HCT116 (cell line): ENCODE results near the gene ST6GALNAC2. TPM values are rescaled to one million over a fixed set of nuclear protein-coding genes. Genes with fewer than 3 reads are reported as not detected.
"Not testable (repeated sequence)": the region's sequence is repeated elsewhere in the genome, so short reads cannot be mapped to it uniquely, and the experiment has no call there.

Source experiments
- ATAC-seq: fragments of 200-7000 bp; cut with Tn5 transposase; 2 replicates; pipeline ENCODE4 v1.9.1; 2020; ENCODE audit warnings: mild to moderate bottlenecking, moderate library complexity
- BruUV-seq: library from RNA; stranded (reverse); fragments of 400-500 nt; replicated peaks from 2 replicates; lab custom pipeline; 2021; lab: Mats Ljungman, UMichigan
- CTCF ChIA-PET: fragments of 300-600 bp; sonication (Branson Sonifier 250); formaldehyde crosslinking; loops from one replicate; lab custom pipeline; 2021; ENCODE audit warnings: antibody characterized with exemption; lab: Charles Lee
- POLR2A ChIA-PET: fragments of 300-600, 350-600 bp; sonication (Branson Sonifier 250); formaldehyde crosslinking; loops from one replicate; lab custom pipeline; 2021; ENCODE audit warnings: antibody characterized with exemption; lab: Charles Lee
- RAD21 ChIA-PET, 2 experiments: fragments of 300-600 bp; sonication (Branson Sonifier 250); formaldehyde crosslinking; loops; one replicate each; lab custom pipeline; 2023; ENCODE audit warnings: low total read pairs in 2 of 2; ENCODE audit not compliant: uncharacterized antibody in 2 of 2, unreplicated experiment in 2 of 2, low non-redundant PET in 1 of 2; lab: Charles Lee
- DNase-seq: peaks from one replicate; pipeline ENCODE4 v3.0.0-alpha.2; 2010; ENCODE audit warnings: low read depth, low spot score
- H2AFZ ChIP-seq: fragments of 200-600 bp; shearing (Covaris generic), sonication (generic); 2 replicates; pipeline ENCODE4 v1.6.1; 2017; ENCODE audit warnings: low read depth, mixed run types, mixed read lengths, antibody characterized with exemption, low read length; ENCODE audit not compliant: poor library complexity, severe bottlenecking
- H3K27ac ChIP-seq: 2 replicates; pipeline ENCODE4 v1.5.1; 2012; ENCODE audit warnings: low read depth, low read length
- H3K27me3 ChIP-seq: fragments of 200-600 bp; sonication (generic); 2 replicates; pipeline ENCODE4 v1.6.1; 2016; ENCODE audit warnings: mixed run types, low read length, mixed read lengths; ENCODE audit not compliant: insufficient read depth
- H3K36me3 ChIP-seq, 2 experiments: fragments of 200-500 bp in 1 of 2; fragments of 200-600 bp in 1 of 2; sonication (Bioruptor generic) in 1 of 2; sonication (generic) in 1 of 2; 2 replicates each; pipeline versions ENCODE4 v1.5.1 to v1.6.1; 2014 to 2016; ENCODE audit warnings: low read length in 2 of 2, inconsistent platforms in 1 of 2, mixed read lengths in 1 of 2, mixed run types in 1 of 2; ENCODE audit not compliant: insufficient read depth in 2 of 2, control insufficient read depth in 1 of 2
- H3K4me1 ChIP-seq, 2 experiments: fragments of 200-600 bp in 1 of 2; sonication (generic) in 1 of 2; 2 replicates each; pipeline versions ENCODE4 v1.5.1 to v1.6.1; 2012 to 2017; ENCODE audit warnings: low read length in 2 of 2, inconsistent platforms in 1 of 2, mild to moderate bottlenecking in 1 of 2, mixed read lengths in 1 of 2, mixed run types in 1 of 2, moderate library complexity in 1 of 2; ENCODE audit not compliant: insufficient read depth in 2 of 2, control insufficient read depth in 1 of 2
- H3K4me2 ChIP-seq: fragments of 200-600 bp; sonication (generic); 2 replicates; pipeline ENCODE4 v1.6.1; 2017; ENCODE audit warnings: mixed run types, low read length, mixed read lengths
- H3K4me3 ChIP-seq, 2 experiments: fragments of 200-600 bp in 1 of 2; sonication (generic) in 1 of 2; replicated peaks in 1 of 2; 2 replicates each; pipeline ENCODE4 v1.5.1; 2011 to 2016; ENCODE audit warnings: low read length in 2 of 2, control low read depth in 1 of 2, low read depth in 1 of 2, mild to moderate bottlenecking in 1 of 2, mixed read lengths in 1 of 2, mixed run types in 1 of 2
- H3K79me2 ChIP-seq: fragments of 200-600 bp; sonication (generic); 2 replicates; pipeline ENCODE4 v1.6.1; 2017; ENCODE audit warnings: mild to moderate bottlenecking, mixed run types, low read length, moderate library complexity, mixed read lengths; ENCODE audit not compliant: insufficient read depth
- H3K9ac ChIP-seq: fragments of 200-600 bp; sonication (generic); 2 replicates; pipeline ENCODE4 v1.6.1; 2016; ENCODE audit warnings: low read length, mixed read lengths
- H3K9me2 ChIP-seq: fragments of 200-600 bp; sonication (generic), shearing (Covaris generic); 2 replicates; pipeline ENCODE4 v1.6.1; 2017; ENCODE audit warnings: mixed run types, mild to moderate bottlenecking, moderate library complexity; ENCODE audit not compliant: insufficient read depth
- H3K9me3 ChIP-seq, 2 experiments: fragments of 200-500 bp in 1 of 2; fragments of 200-600 bp in 1 of 2; sonication (Bioruptor generic) in 1 of 2; sonication (generic) in 1 of 2; 2 replicates each; pipeline ENCODE4 v1.6.1; 2014 to 2017; ENCODE audit warnings: low read length in 2 of 2, mixed read lengths in 2 of 2, inconsistent platforms in 1 of 2, low read depth in 1 of 2, mild to moderate bottlenecking in 1 of 2, mixed run types in 1 of 2, moderate library complexity in 1 of 2; ENCODE audit not compliant: control insufficient read depth in 1 of 2, insufficient read depth in 1 of 2
- H4K20me1 ChIP-seq: fragments of 200-600 bp; sonication (generic), shearing (Covaris generic); 2 replicates; pipeline ENCODE4 v1.6.1; 2017; ENCODE audit warnings: mixed run types, mild to moderate bottlenecking, moderate library complexity; ENCODE audit not compliant: insufficient read depth
- FOSL1 ChIP-seq: IDR thresholded peaks from 2 replicates; pipeline ENCODE4 v1.6.1; 2012; ENCODE audit warnings: low read depth
- JUND ChIP-seq: IDR thresholded peaks from 2 replicates; pipeline ENCODE4 v1.6.1; 2012
- REST ChIP-seq: IDR thresholded peaks from 2 replicates; pipeline ENCODE4 v1.6.1; 2012; ENCODE audit warnings: low read depth
- SIN3A ChIP-seq: IDR thresholded peaks from 2 replicates; pipeline ENCODE4 v1.6.1; 2012; ENCODE audit warnings: low read depth
- SP1 ChIP-seq: IDR thresholded peaks from 2 replicates; pipeline ENCODE4 v1.6.1; 2012; ENCODE audit warnings: low read depth
- intact Hi-C: fragments of 100-400 bp; cut with micrococcal nuclease; formaldehyde crosslinking; loops from 2 replicates; pipeline ENCODE4 v1.10.0; 2022
- total RNA-seq: library from RNA; stranded (reverse); gene quantifications from one replicate; pipeline ENCODE4 v1.2.1, GENCODE V29; 2021; ENCODE audit not compliant: unreplicated experiment

Gene ST6GALNAC2
- total RNA-seq, 1 experiment from 2014 or later, result 14.7 TPM

GRCh38 chr17:76565728-76566612 is 19.7 kb downstream of the ST6GALNAC2 start (continued):
- no peak for TF ChIP-seq REST

DNA sequence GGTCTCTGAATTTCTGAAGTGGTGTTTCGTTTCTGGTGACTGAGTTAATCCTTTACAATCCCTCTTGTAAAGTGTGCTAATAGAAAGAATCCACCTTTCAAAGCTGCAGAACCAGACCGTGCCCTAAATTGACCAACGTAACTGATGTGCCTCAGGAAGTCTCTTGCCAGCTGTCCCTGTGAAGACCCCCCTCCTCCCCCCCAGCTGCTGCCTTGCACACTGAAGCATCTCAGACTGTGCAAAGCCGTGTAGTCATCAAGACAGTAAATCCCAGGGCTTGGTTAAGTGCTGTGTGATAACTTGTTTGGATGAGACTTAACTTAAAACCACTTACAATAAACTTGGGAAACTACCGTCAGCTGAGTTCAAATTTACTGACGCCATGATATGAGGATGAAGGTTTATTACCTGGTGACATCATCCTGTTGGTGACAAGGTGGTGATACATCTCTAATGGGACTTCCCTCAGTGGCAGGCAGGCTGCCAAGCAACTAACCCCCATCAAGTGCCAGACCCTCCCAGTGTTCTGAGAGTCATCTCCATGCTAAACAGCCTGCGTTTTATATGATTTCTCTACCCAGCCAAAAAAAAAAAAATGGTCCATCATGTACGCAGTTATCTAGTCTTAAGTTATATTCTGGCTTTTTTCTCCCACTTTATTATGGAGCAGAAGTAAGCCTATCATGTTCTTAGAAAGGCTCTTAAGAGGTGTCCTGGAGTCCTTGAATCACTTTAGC is 20.5 kb downstream of the ST6GALNAC2 start:
- H3K9me3 ChIP-seq, H3K27me3 ChIP-seq, BruUV-seq, H3K9me2 ChIP-seq, H3K9ac ChIP-seq, H3K4me3 ChIP-seq, intact Hi-C loops, H2AFZ ChIP-seq, H3K27ac ChIP-seq, DNase-seq, RAD21 ChIA-PET, H3K4me2 ChIP-seq, ATAC-seq: not testable (repeated sequence)
- peaks cover 48% of the 10 kb centered on the region for H3K79me2 ChIP-seq
- H4K20me1 ChIP-seq, result peaks cover 50% of the 10 kb centered on the region; the same call in 1 of the 2 replicates
- POLR2A ChIA-PET, result interaction anchor here (3.7 kb wide), 1 partner anchor 8 kb away, joined by 26 read pairs; no protein-coding TSS in a partner anchor
- peak; percentile 45 for TF ChIP-seq JUND
- peak; percentile 49; the same call in 1 of the 2 replicates for TF ChIP-seq FOSL1
- TF ChIP-seq SP1, result 0 out of 2 replicates have a peak, but pooled peaks have one; percentile 20
- 0 out of 2 replicates have a peak, but pooled peaks have one; percentile 35 for TF ChIP-seq SIN3A
- H3K4me1 ChIP-seq, result peaks cover 0 to 36% of the 10 kb centered on the region in 2 experiments; a peak in 3 of 4 replicates
- H3K36me3 ChIP-seq, result peaks cover 31 to 58% of the 10 kb centered on the region in 2 experiments
- CTCF ChIA-PET, result interaction anchor here (1.0 to 2.5 kb wide), 4 partner anchors 42 to 116 kb away, joined by 3 to 10 read pairs (median 6); no protein-coding TSS in a partner anchor

- BruUV-seq, H2AFZ ChIP-seq, POLR2A ChIA-PET, CTCF ChIA-PET, H3K9ac ChIP-seq, RAD21 ChIA-PET, H3K9me3 ChIP-seq, H3K4me3 ChIP-seq, DNase-seq, intact Hi-C loops, H3K4me2 ChIP-seq, H3K27me3 ChIP-seq, H3K27ac ChIP-seq, ATAC-seq, H3K9me2 ChIP-seq: not testable (repeated sequence)
- H4K20me1 ChIP-seq, result peaks cover 56% of the 10 kb centered on the region; the same call in 1 of the 2 replicates
- peaks cover 66% of the 10 kb centered on the region for H3K79me2 ChIP-seq
- peaks cover 31 to 74% of the 10 kb centered on the region in 2 experiments for H3K36me3 ChIP-seq
- H3K4me1 ChIP-seq, result peaks cover 9 to 45% of the 10 kb centered on the region in 2 experiments; a peak in 3 of 4 replicates
Observed at GRCh38 chr17:76563359-76563758, 22.3 kb downstream of the ST6GALNAC2 start.
